AG09319 (cell line): ENCODE data around the gene TMCO1.
"Not testable (repeated sequence)": the region's sequence is repeated elsewhere in the genome, so short reads cannot be mapped to it uniquely, and the experiment has no call there.

Experiments used
- DNase-seq: peaks from one replicate; pipeline ENCODE4 v3.0.0-alpha.2; 2010; ENCODE audit warnings: low read depth; ENCODE audit errors: extremely low read depth
- TF ChIP-seq, protein P1 (sequence below): IDR thresholded peaks from 2 replicates; pipeline ENCODE4 v1.5.1; 2011; ENCODE audit warnings: low read depth, mild to moderate bottlenecking, inconsistent platforms, low read length, moderate library complexity

TMCO1 gene

DNA sequence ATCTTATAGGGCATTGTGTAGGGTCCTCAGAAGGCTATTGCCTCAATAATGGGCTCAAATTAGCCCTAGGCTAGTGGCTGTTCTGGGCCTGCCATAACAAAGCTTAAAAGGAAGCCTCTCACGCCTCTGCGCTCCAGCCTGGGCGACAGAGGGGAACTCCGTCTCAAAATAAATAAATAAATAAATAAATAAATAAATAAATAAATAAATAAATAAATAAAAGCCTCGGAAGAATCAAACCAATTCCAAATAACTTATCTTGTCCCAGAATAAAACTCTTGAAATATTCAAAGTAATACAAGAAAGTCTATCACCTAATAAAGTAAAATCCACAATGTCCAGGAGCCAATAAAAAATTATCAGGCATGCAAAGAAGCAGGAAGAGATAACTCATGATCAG, 55.9 kb downstream of the TMCO1 start:
- TF ChIP-seq, protein P1, sequence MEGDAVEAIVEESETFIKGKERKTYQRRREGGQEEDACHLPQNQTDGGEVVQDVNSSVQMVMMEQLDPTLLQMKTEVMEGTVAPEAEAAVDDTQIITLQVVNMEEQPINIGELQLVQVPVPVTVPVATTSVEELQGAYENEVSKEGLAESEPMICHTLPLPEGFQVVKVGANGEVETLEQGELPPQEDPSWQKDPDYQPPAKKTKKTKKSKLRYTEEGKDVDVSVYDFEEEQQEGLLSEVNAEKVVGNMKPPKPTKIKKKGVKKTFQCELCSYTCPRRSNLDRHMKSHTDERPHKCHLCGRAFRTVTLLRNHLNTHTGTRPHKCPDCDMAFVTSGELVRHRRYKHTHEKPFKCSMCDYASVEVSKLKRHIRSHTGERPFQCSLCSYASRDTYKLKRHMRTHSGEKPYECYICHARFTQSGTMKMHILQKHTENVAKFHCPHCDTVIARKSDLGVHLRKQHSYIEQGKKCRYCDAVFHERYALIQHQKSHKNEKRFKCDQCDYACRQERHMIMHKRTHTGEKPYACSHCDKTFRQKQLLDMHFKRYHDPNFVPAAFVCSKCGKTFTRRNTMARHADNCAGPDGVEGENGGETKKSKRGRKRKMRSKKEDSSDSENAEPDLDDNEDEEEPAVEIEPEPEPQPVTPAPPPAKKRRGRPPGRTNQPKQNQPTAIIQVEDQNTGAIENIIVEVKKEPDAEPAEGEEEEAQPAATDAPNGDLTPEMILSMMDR = no peak
- no peak for DNase-seq

DNA sequence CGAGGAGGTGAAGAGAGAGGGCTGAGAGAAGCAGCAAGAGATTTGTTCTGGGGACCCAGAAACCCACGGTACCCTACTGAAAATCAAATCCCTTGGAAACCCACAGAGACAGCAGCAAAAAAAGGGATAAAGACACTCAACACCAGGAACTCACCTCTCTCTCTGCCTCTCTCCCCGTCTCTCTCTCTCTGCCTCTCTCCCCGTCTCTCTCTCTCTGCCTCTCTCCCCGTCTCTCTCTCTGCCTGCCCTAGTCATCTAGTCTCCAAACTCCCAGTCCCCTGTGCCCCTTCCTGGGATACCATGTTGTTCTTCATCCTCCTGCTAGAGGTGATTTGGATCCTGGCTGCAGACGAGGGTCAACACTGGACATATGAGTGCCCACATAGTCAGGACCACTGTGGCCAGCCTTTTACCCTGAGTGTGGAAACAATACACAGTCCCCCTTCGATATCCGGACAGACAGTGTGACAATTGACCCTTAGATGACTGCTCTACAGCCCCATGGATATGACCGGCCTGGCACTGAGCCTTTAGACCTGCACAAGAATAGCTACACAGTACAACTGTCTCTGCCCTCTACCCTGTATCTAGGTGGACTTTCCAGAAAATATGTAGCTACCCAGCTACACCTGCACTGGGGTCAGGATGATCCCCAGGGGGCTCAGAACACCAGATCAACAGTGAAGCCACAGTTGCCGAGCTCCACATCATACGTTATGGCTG, 60.5 kb downstream of the TMCO1 start:
- no peak for DNase-seq
- TF ChIP-seq, protein P1 = no peak

DNA sequence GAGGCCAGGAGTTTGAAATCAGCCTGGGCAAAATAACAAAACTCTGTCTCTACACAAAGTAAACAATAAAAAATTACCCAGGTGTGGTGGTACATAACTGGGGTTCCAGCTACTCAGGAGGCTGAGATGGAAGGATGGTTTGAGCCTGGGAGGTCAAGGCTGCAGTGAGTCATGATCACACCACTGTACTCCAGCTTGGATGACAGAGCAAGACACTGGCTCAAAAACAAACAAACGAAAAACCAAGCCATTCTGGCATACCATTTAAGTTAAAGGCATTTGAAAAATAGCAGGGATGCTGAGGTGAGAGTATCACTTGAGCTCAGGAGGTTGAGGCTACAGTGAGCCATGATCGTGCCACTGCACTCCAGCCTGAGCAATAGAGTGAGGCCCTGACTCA, 65.0 kb downstream of the TMCO1 start:
- no peak for DNase-seq
- TF ChIP-seq, protein P1 = no peak

DNA sequence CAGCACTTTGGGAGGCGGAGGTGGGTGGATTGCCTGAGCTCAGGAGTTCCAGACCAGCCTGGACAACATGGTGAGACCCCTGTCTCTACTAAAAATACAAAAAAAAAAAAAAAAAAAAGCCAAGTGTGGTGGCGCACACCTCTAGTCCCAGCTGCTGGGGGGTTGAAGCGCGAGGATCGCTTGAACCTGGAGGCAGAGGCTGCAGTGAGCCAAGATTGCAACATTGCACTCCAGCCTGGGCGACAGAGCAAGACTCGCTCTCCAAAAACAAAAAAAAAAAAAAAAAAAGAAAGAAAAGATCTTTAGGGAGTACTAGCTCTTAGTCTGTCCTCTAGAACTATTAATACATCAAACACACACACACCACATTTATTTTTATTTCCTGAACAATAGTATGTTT, 66.7 kb downstream of the TMCO1 start:
- DNase-seq = not testable (repeated sequence)

DNA sequence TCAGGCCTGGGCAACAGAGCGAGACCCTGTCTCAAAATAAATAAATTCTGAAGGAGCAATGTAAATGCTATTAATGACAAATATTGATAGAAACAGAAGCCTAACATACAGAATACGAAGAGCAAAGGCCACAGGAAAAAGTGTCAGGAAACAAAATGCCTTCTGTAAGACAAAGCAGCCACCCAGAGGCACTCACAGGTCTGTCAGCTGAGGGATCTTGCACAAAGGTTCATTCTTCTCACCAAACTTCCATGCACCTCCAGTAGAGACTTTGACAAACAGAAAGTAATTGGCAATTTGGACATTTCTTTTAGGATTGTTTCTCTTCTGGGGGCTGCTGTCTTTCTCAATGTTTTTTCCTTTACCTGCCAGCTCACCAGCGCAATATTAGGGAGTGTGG, 69.1 kb downstream of the TMCO1 start:
- DNase-seq = no peak
- TF ChIP-seq, protein P1 = no peak

DNA sequence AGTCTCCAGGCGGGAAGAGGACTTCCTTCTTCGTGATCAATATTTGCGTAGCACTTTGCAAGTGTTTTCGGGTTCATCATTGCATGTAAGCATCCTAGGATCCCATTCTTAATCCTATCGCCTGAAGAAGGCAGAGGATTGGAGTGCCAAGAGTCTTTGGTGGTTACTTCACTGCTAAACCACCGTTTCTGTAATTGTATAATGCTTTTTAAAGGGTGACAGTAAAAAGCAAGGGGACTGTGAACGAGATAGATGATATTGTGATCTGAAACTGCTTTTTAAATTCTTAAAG, 70.0 kb downstream of the TMCO1 start:
- no peak for DNase-seq
- TF ChIP-seq, protein P1 = no peak

DNA sequence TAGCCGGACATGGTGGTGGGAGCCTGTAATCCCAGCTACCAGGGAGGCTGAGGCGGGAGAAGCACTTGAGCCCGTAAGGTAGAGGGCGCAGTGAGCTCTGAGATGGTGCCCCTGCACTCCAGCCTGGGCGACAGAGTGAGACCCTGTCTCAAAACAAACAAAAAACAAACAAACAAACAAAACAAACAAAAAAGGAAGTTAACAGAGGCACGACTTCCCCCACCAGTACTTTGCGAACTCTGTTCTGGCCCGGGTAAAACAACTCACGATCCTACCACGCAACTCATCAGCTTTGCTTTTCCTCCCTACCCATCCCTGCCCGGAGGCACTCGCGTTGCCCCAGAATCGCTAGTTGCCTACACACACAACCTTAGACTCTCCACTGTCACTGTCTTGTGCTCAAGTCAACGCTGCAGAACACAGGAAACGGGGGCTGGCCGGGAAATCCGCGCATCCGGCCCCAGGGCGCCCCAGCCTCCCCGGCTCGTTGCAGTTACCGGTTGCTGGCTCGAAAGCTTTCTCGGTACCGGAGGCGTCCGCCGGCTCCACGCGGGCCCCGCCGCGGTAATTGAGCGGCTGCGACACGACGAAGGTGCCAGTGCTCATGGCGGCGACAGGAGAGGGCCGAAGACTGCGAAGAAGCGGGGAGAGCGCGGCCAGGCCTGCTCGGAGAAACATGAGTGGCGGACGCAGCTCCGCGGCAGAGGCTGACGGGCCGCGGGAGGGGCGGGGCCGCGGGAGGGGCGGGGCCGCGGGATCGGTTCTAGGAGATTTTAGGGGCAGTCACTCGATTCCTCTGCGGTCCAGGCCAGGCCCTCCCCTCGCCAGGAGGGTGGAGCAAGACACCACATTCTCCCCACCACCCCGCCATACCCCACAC, 70.5 kb downstream of the TMCO1 start, which contains the start of gene ALDH9A1:
Gene ALDH9A1 (minus strand): TSS at position 682 of the 880 bp plus-strand sequence. CDS start 4 bp downstream, at position 678.
- DNase-seq = peak; percentile 52
- TF ChIP-seq, protein P1 = peak; percentile 30
